Germinal center (tissue), 1 donor: Measurements from ENCODE around the gene SYNPO2L.
"Not testable (repeated sequence)": the region's sequence is repeated elsewhere in the genome, so short reads cannot be mapped to it uniquely, and the experiment has no call there.

Source experiments
- DNase-seq: peaks from one replicate; pipeline ENCODE4 v3.0.0; 2012; ENCODE audit warnings: mixed read lengths, low spot score

Gene SYNPO2L

DNA sequence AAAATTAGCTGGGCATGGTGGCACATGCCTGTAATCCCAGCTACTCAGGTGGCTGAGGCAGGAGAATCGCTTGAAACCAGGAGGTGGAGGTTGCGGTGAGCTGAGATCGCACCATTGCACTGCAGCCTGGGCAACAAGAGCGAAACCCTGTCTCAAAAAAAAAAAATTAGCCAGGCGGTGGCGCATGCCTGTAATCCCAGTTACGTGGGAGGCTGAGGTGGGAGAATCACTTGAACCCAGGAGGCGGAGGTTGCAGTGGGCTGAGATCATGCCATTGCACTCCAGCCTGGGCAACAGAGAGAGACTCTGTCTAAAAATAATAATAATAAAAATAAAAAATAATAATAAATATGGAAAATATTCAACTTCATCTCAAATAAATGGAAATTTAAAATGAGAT is 38.7 kb downstream of the SYNPO2L start:
- not testable (repeated sequence) for DNase-seq

- no peak for DNase-seq
Measured at GRCh38 chr10:73614720-73615119, 41.1 kb downstream of the SYNPO2L start.

DNA sequence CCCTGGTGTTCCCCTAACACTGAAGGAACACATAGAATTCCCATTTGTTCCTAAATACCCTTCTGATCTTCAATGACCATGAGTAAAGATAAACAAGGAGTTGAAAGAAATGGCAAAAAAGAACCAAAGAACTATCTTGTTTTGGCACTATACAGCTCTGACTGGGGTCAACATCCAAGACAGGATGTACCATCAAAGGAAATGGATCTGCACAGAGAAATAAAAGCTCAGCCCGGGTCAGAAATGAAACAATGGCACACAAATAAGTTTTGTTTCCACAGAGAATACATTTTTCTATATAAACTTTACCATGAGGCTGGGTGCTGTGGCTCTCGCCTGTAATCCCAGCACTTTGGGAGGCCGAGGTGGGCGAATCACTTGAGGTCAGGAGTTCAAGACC is 46.7 kb downstream of the SYNPO2L start:
- DNase-seq, result no peak

- no peak for DNase-seq
Measured at GRCh38 chr10:73601486-73601921, 54.3 kb downstream of the SYNPO2L start.

GRCh38 chr10:73597346-73597745 is 58.5 kb downstream of the SYNPO2L start:
- no peak for DNase-seq
